Ovary (tissue), 3 donors: Measurements from ENCODE around the gene MBP.

Source experiments
- EP300 ChIP-seq: sonication (generic); formaldehyde crosslinking; IDR thresholded peaks from one replicate; pipeline ENCODE4 v1.6.1; 2017; ENCODE audit warnings: antibody characterized with exemption
- POLR2A ChIP-seq: fragments of 450-650 bp; IDR thresholded peaks from one replicate; pipeline ENCODE4 v1.6.1; 2017; ENCODE audit warnings: antibody characterized with exemption, mild to moderate bottlenecking, moderate library complexity
- TF ChIP-seq, protein P1 (sequence below), 3 donors: fragments of 450-650 bp in 2 of 3; fragments of 200-600 bp in 1 of 3; IDR thresholded peaks; one replicate each; pipeline versions ENCODE4 v1.5.1 to v1.8.0; 2016 to 2022; ENCODE audit warnings: antibody characterized with exemption in 3 of 3, mild to moderate bottlenecking in 1 of 3
- donor health status: DM: no; HTN: no; CAD: no.

DNA sequence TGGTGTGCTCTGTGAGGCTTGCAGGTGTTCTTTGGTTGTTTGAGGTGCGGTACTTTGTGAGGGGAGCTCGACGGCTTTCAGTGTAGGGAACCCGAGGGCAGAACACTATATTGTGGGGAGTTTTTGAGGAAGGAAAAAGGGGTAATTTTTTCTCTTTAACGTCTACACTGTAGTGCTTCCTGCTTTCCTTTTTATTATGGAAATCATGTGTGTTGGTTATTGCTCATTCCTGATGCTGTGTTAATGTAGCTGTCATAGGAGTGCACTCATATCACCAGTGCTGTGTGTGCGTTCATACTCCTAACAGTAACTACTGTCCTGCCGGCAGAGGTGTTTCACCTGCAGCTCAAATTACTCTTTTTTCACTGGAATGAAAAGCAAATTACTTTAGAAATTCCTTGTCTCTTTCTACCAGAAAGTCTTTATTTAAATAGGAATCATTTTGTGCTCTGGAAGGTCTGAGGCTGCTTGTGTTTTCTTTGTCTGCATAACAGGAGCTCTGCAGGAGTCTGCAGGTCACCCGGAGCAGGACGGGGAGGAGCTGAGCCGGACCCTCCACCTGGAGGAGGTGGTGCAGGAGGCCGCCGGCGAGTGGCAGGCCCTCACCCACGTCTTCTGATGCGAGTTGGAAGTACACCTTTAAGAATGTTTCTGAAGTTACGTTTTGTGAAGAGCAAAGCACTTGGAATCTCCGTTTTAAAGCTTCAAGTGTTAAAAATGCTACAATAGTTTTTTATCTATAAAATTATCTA, 164.7 kb downstream of the MBP start:
- TF ChIP-seq, protein P1, sequence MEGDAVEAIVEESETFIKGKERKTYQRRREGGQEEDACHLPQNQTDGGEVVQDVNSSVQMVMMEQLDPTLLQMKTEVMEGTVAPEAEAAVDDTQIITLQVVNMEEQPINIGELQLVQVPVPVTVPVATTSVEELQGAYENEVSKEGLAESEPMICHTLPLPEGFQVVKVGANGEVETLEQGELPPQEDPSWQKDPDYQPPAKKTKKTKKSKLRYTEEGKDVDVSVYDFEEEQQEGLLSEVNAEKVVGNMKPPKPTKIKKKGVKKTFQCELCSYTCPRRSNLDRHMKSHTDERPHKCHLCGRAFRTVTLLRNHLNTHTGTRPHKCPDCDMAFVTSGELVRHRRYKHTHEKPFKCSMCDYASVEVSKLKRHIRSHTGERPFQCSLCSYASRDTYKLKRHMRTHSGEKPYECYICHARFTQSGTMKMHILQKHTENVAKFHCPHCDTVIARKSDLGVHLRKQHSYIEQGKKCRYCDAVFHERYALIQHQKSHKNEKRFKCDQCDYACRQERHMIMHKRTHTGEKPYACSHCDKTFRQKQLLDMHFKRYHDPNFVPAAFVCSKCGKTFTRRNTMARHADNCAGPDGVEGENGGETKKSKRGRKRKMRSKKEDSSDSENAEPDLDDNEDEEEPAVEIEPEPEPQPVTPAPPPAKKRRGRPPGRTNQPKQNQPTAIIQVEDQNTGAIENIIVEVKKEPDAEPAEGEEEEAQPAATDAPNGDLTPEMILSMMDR (IDR thresholded peaks at IDR 0.05) = no peak
- no peak for TF ChIP-seq POLR2A
- TF ChIP-seq EP300 = no peak
